ENCODE data around the gene FRMD4B.

Gene FRMD4B

GRCh38 chr3:69203631-69204314 is 182.1 kb downstream of the FRMD4B start:
- no peak for DNase-seq (ENCODE audit: low spot score)

- DNase-seq (ENCODE audit: low spot score), result no peak
Observed at GRCh38 chr3:69201658-69202057, 184.2 kb downstream of the FRMD4B start.

- DNase-seq (ENCODE audit: low spot score), result peak; percentile 25
Observed at GRCh38 chr3:69200384-69201068, 185.4 kb downstream of the FRMD4B start.

GRCh38 chr3:69199942-69200341 is 185.9 kb downstream of the FRMD4B start:
- no peak for DNase-seq (ENCODE audit: low spot score)

- DNase-seq (ENCODE audit: low spot score), result no peak
Observed at GRCh38 chr3:69197922-69198530, 187.9 kb downstream of the FRMD4B start.

GRCh38 chr3:69197455-69197854 is 188.4 kb downstream of the FRMD4B start:
- DNase-seq (ENCODE audit: low spot score), result no peak

GRCh38 chr3:69196876-69197275 is 189.0 kb downstream of the FRMD4B start:
- no peak for DNase-seq (ENCODE audit: low spot score)

GRCh38 chr3:69194431-69195165 is 191.3 kb downstream of the FRMD4B start:
- DNase-seq (ENCODE audit: low spot score), result no peak

- no peak for DNase-seq (ENCODE audit: low spot score)
Observed at GRCh38 chr3:69193749-69194148, 192.1 kb downstream of the FRMD4B start.

- no peak for DNase-seq (ENCODE audit: low spot score)
Observed at GRCh38 chr3:69191516-69191915, 194.4 kb downstream of the FRMD4B start.

- no peak for DNase-seq (ENCODE audit: low spot score)
Observed at GRCh38 chr3:69189487-69189886, 196.4 kb downstream of the FRMD4B start.

GRCh38 chr3:69186575-69187093 is 199.3 kb downstream of the FRMD4B start:
- no peak for DNase-seq (ENCODE audit: low spot score)

GRCh38 chr3:69182588-69183316 is 203.1 kb downstream of the FRMD4B start:
- peak; percentile 73 for DNase-seq (ENCODE audit: low spot score)

GRCh38 chr3:69181592-69182211 is 204.2 kb downstream of the FRMD4B start:
- DNase-seq (ENCODE audit: low spot score), result peak; percentile 46

- no peak for DNase-seq (ENCODE audit: low spot score)
Observed at GRCh38 chr3:69180869-69181591, 204.9 kb downstream of the FRMD4B start.

GRCh38 chr3:69179740-69180372 is 206.0 kb downstream of the FRMD4B start:
- DNase-seq (ENCODE audit: low spot score), result no peak

- no peak for DNase-seq (ENCODE audit: low spot score)
Observed at GRCh38 chr3:69178838-69179739, 206.8 kb downstream of the FRMD4B start.

GRCh38 chr3:69178082-69178481 is 207.8 kb downstream of the FRMD4B start:
- no peak for DNase-seq (ENCODE audit: low spot score)

Data from AG20443 (cell line).